OCI-LY7 (cell line): ENCODE results near the gene AMPD2. TPM values are rescaled to one million over a fixed set of nuclear protein-coding genes. Genes with fewer than 3 reads are reported as not detected.

ENCODE experiments used
- BruUV-seq: library from RNA; stranded (reverse); fragments of 400-500 nt; replicated peaks from 2 replicates; lab custom pipeline; 2021; lab: Mats Ljungman, UMichigan
- CTCF ChIA-PET: fragments of 300-600 bp; sonication (Branson Sonifier 250); formaldehyde crosslinking; loops from one replicate; lab custom pipeline; 2022; ENCODE audit warnings: antibody characterized with exemption; ENCODE audit not compliant: unreplicated experiment; lab: Charles Lee
- POLR2A ChIA-PET: fragments of 300-600 bp; sonication (Branson Sonifier 250); formaldehyde crosslinking; loops from one replicate; lab custom pipeline; 2022; ENCODE audit warnings: antibody characterized with exemption; lab: Charles Lee
- DNase-seq: peaks from one replicate; pipeline ENCODE4 v3.0.0-alpha.2; 2015; ENCODE audit warnings: low spot score
- H2AFZ ChIP-seq: fragments of 200-600 bp; sonication (generic), shearing (Covaris generic); 2 replicates; pipeline ENCODE4 v1.6.1; 2014; ENCODE audit warnings: mild to moderate bottlenecking, antibody characterized with exemption, low read length, moderate library complexity
- H3K27ac ChIP-seq: fragments of 200-600 bp; sonication (generic); 2 replicates; pipeline ENCODE4 v1.5.1; 2014; ENCODE audit warnings: mixed run types, low read depth, mild to moderate bottlenecking, moderate library complexity, low read length, inconsistent platforms; ENCODE audit not compliant: poor library complexity, severe bottlenecking
- H3K36me3 ChIP-seq: fragments of 200-600 bp; sonication (generic); 2 replicates; pipeline ENCODE4 v1.6.1; 2014; ENCODE audit warnings: mild to moderate bottlenecking, antibody characterized with exemption, low read length, moderate library complexity, mixed read lengths; ENCODE audit not compliant: insufficient read depth
- H3K4me1 ChIP-seq: fragments of 200-600 bp; sonication (generic); 2 replicates; pipeline ENCODE4 v1.5.1; 2014; ENCODE audit warnings: mild to moderate bottlenecking, low read length; ENCODE audit not compliant: insufficient read depth, poor library complexity, severe bottlenecking
- H3K4me2 ChIP-seq: fragments of 200-600 bp; sonication (generic); 2 replicates; pipeline ENCODE4 v1.6.1; 2014; ENCODE audit warnings: mild to moderate bottlenecking, low read length
- H3K4me3 ChIP-seq: fragments of 200-600 bp; sonication (generic); 2 replicates; pipeline ENCODE4 v1.5.1; 2014; ENCODE audit warnings: mild to moderate bottlenecking, low read depth, low read length; ENCODE audit not compliant: poor library complexity, severe bottlenecking
- H3K79me2 ChIP-seq: fragments of 200-600 bp; sonication (generic); 2 replicates; pipeline ENCODE4 v1.6.1; 2016; ENCODE audit warnings: low read depth, mild to moderate bottlenecking, low read length, moderate library complexity, mixed read lengths; ENCODE audit not compliant: insufficient read depth
- H3K9me2 ChIP-seq: fragments of 200-600 bp; sonication (generic); 2 replicates; pipeline ENCODE4 v1.6.1; 2016; ENCODE audit warnings: mild to moderate bottlenecking, low read length, mixed read lengths; ENCODE audit not compliant: insufficient read depth
- H3K9me3 ChIP-seq: fragments of 200-600 bp; sonication (generic); 2 replicates; pipeline ENCODE4 v1.6.1; 2014; ENCODE audit warnings: mild to moderate bottlenecking, mixed run types, low read length, mixed read lengths
- H4K20me1 ChIP-seq: fragments of 200-600 bp; sonication (generic); 2 replicates; pipeline ENCODE4 v1.6.1; 2014; ENCODE audit warnings: mild to moderate bottlenecking, antibody characterized with exemption, low read length, moderate library complexity, mixed read lengths; ENCODE audit not compliant: insufficient read depth
- EZH2phosphoT487 ChIP-seq: fragments of 200-600 bp; sonication (generic); IDR thresholded peaks from 2 replicates; pipeline ENCODE4 v1.6.1; 2018; ENCODE audit warnings: low read depth, borderline replicate concordance, mild to moderate bottlenecking, mixed run types, antibody characterized with exemption, low read length, moderate library complexity, mixed read lengths
- intact Hi-C: fragments of 100-400 bp; cut with micrococcal nuclease; formaldehyde crosslinking; loops from one replicate; pipeline ENCODE4 v1.10.0; 2022; ENCODE audit not compliant: unreplicated experiment
- total RNA-seq, 2 experiments: library from RNA; depleted of rRNA in 1 of 2; stranded (reverse); fragments of >200 nt in 1 of 2; shearing (Covaris generic) in 1 of 2; gene quantifications; 2 replicates each; pipeline ENCODE4 v1.2.3, GENCODE V29; 2014 to 2022
- TF ChIP-seq, protein P1 (sequence below): fragments of 200-600 bp; sonication (generic); conservative IDR thresholded peaks from 2 replicates; pipeline ENCODE4 v1.5.1; 2014; ENCODE audit warnings: mild to moderate bottlenecking, antibody characterized with exemption, low read length, moderate library complexity, mixed read lengths

AMPD2 gene
- total RNA-seq, 2 experiments from 2014 or later = 51.8 to 66.2 TPM

GRCh38 chr1:109625176-109625575 lies 5.5 kb downstream of the AMPD2 start:
- Histone ChIP-seq H3K36me3 (peaks cover 32% of the 10 kb centered on the region; the same call in 1 of the 2 replicates), H3K4me3 (no peak overlapping the region), H3K4me1 (peaks cover 41% of the 10 kb centered on the region), H2AFZ (no peak overlapping the region), H3K27ac (no peak overlapping the region), H3K9me3 (no peaks in the 10 kb centered on the region), H3K9me2 (no peaks in the 10 kb centered on the region), H4K20me1 (0 out of 2 replicates have a peak, but pooled peaks cover 5% of the 10 kb centered on the region), H3K79me2 (peaks cover 30% of the 10 kb centered on the region), H3K4me2 (no peak overlapping the region; the same call in 1 of the 2 replicates)
- no peak for TF ChIP-seq EZH2phosphoT487
- TF ChIP-seq, protein P1, sequence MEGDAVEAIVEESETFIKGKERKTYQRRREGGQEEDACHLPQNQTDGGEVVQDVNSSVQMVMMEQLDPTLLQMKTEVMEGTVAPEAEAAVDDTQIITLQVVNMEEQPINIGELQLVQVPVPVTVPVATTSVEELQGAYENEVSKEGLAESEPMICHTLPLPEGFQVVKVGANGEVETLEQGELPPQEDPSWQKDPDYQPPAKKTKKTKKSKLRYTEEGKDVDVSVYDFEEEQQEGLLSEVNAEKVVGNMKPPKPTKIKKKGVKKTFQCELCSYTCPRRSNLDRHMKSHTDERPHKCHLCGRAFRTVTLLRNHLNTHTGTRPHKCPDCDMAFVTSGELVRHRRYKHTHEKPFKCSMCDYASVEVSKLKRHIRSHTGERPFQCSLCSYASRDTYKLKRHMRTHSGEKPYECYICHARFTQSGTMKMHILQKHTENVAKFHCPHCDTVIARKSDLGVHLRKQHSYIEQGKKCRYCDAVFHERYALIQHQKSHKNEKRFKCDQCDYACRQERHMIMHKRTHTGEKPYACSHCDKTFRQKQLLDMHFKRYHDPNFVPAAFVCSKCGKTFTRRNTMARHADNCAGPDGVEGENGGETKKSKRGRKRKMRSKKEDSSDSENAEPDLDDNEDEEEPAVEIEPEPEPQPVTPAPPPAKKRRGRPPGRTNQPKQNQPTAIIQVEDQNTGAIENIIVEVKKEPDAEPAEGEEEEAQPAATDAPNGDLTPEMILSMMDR = no peak
- ChIA-PET CTCF (interaction anchor here (1.0 to 2.2 kb wide), 2 partner anchors 14 to 15 kb away, joined by 4 to 7 read pairs; no protein-coding TSS in a partner anchor), POLR2A (no interaction called here)
- intact Hi-C loops = no loop called here
- no peak for DNase-seq
- BruUV-seq = no TSS peak

DNA sequence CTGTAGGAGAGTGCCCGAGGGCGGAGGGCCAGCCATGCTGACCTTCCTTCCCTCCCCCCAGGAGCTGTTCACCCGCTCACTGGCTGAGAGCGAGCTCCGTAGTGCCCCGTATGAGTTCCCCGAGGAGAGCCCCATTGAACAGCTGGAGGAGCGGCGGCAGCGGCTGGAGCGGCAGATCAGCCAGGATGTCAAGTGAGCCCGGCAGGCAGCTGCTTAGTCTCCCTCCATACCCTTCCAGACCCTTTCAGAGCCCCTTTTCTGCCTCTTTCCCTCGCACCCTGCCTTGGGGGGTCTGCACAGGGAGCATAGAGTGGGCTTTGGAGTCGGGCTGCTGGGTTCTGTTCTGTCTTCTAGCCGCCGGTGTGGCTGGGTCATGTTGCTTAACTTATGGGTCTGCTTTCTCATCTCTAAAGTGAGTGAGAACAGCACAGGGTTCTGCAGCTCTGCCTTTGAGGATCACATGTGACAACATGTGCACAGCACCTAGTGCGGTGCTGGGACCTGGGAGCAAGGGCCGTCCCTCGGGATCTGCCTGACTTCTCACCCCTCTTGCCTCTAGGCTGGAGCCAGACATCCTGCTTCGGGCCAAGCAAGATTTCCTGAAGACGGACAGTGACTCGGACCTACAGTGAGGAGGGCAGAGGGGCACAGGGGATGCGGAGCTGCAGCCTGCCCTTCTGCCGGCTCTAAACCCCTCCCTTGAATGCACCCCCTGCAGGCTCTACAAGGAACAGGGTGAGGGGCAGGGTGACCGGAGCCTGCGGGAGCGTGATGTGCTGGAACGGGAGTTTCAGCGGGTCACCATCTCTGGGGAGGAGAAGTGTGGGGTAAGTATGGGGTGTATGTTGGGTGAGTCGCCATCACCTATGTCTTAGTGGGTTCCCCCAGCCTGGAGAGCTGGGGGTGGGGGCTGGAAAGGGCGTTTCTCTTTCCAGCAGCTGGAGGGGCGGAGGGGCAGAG lies 6.2 kb downstream of the AMPD2 start:
- intact Hi-C loops = no loop called here
- ChIA-PET CTCF (no interaction called here), POLR2A (no interaction called here)
- TF ChIP-seq EZH2phosphoT487 = no peak
- TF ChIP-seq, protein P1 = no peak
- no TSS peak for BruUV-seq
- Histone ChIP-seq H3K79me2 (peaks cover 25% of the 10 kb centered on the region), H4K20me1 (0 out of 2 replicates have a peak, but pooled peaks cover 5% of the 10 kb centered on the region), H3K9me2 (no peaks in the 10 kb centered on the region), H3K27ac (no peak overlapping the region), H3K9me3 (no peaks in the 10 kb centered on the region), H3K36me3 (peaks cover 37% of the 10 kb centered on the region), H2AFZ (no peak overlapping the region), H3K4me1 (peaks cover 41% of the 10 kb centered on the region), H3K4me2 (no peak overlapping the region), H3K4me3 (no peak overlapping the region)
- no peak for DNase-seq
